Fibroblast of peridontal ligament (primary cell): ENCODE results near the gene SAP30.

Source experiments
- DNase-seq: peaks from one replicate; pipeline ENCODE4 v3.0.0-alpha.2; 2010; ENCODE audit errors: extremely low read depth

The SAP30 gene

DNA sequence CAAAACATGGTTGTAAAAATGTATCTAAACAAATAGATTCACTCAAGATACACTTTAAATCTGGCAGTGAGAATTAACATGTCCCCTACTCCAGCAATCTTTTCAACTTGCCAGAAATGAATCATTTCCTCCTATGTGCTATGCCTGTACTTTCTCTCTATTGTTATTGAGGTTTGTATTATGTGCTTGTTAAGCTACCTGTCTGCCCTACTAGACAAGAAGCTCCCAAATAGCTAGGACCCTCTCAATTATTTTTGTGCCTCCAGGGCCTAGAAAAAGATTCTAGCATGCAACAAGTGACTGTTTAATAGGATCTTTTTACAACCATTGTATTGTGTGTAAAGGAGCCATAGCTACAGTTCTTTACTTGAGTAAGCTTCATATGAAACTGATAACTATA lies 3.5 kb upstream of the SAP30 start:
- DNase-seq = no peak

DNA sequence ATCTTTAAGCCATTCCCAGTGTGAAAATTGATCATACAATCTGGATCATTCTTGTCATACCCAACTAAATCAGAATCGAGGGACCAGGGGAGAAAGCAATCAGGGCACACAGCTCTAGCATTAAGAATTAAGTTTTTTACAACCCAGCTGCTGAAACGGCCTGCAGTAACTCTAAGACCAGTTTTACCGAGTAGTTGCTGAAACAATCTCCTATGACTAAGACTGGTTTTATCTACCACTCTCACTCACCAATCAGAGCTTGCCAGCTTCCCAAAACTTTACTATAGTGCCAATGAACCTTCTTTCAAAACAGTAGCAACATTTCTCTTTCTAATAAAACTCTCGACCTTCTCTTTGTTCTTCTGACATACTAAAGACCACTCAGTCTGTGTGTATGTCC lies 2.8 kb upstream of the SAP30 start:
- DNase-seq = peak; percentile 49

DNA sequence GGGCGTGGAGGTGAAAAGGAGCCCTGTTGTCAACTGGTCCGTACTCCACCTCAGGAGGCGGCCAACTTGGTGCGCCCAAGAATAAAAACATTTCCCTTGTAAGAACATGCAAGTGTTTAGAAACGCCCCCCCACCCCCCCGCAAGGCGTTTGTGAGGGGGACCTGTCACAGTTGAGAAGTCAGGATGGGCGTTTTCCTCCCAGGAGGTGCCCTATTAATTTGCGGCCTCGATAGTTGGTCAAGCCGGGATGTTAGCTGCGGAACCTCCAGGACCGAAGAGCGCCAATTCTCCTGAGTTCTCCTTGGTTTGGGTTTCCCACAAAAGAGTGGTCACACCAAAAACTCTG lies 651 bp upstream of the SAP30 start:
- DNase-seq = no peak

DNA sequence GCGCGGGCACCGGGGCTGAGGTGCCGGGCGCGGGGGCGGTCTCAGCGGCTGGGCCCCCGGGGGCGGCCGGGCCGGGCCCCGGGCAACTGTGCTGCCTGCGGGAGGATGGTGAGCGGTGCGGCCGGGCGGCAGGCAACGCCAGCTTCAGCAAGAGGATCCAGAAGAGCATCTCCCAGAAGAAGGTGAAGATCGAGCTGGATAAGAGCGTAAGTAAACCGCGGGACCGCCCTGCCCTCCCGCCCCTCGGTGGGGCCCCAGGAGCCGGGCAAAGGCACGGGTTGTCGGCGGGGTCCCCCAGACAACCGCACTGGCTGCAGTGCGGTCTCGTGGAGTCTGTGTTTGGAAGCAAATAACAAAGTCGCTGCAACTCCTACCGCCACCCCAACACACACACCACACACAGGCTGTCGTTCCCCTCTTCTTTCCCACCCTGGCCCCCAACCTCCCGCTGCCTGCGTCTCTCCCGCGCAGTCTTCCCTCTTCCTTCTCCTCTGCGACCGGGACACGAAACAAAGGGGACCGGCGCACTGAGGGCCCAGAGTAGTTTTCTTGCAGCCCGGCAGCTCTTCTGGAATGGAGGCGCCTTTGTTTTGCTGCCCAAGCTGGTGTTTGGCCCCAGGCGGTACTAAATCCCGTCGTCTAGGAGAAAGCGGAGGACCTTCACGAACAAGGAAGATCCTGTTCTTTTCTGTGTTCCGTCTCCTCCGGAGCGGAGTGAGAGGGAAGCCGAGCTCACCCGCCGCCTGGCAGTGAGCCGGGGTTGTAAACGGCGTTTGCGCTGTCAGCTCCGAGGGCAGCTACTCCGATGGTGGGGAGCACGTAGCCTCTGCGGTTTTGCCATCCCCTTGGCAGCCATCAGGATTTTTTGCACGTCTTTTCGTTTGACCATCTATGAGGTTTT lies 788 bp downstream of the SAP30 start:
- DNase-seq = peak; percentile 79

DNA sequence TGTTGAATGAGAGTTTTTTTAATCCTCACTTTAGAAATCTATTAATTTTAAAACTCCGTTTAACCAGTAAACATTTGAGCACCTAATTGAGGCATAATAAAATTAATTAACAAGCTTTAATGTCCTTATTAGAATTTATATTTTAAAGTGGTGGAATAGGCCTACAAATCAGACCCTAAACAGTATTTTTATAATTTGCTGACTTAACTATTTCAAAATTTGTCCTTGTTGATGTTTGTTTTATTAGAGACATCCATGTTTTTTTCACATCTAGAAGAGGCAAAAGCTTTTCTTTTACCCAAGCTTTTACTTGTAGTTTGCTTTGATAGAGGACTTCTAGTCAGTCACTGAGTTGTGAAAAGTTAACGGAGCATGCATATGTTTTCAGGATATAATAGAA lies 3.8 kb downstream of the SAP30 start:
- no peak for DNase-seq

DNA sequence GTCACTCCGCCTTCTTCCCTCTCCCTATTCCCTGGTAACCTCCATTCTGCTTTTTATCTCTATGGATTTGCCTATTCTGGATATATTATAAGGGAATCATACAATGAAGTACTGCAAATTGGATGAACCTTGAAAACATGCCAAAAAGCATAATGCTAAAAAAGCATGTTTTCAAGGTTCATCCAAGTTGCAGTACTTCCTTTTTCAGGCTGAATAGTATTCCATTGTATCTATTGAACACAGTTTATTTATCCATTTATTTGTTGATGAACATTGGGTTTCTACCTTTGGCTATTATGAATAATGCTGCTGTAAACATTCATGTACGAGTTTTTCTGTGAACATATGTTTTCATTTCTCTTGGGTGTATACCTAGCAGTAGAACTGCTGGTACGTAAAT lies 9.2 kb downstream of the SAP30 start:
- DNase-seq = no peak

DNA sequence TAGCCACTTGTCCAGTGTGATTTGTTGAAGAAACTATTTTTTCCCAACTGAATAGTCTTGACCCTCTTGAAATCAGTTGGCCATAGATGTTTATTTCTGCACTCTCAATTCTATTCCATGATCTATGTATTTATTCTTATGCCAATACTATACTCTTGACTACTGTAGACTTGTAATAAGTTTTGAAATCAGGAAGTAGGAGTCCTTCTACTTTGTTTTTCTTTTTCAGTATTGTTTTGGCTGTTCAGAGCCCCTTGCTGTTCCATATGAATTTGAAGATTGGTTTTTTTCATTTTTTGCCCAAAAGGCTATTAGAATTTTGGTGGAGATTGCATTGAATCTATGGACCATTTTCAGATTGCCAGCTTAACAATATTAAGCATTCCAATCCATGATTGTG lies 10.2 kb downstream of the SAP30 start:
- DNase-seq = no peak

DNA sequence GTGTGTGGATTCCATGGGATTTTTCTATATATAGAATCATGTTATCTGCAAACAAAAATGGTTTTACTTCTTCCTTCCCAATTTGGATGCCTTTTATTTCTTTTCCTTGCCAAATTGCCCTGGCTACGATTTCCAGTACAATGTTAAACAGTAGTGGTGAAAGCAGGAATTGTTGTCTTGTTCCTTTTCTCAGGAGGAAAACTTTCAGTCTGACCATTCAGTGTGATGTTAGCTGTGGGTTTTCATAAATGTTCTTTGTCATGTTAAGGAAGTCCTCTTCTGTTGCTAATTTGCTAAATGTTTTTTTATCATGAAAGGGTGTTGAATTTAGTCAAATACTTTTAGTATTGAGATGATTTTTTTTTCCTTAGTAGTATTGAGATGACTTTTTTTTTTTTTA lies 10.9 kb downstream of the SAP30 start:
- DNase-seq = peak; percentile 51

DNA sequence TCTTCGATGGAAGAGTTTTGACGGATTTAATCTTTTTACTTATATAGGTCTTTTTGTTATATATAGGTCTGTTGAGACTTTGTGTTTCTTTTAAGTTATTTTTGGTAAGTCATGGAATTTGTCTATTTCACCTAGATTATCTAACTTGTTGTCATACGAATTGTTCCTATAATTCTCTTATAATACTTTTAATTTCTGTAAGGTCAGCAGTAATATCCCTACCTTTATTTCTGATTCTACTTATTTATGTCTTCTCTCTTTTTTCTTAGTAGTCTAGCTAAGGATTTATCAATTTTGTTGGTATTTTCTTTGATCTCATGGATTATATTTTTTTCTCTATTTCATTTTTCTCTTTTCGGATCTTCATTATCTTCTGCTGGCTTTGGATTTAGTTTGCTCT lies 11.6 kb downstream of the SAP30 start:
- no peak for DNase-seq

DNA sequence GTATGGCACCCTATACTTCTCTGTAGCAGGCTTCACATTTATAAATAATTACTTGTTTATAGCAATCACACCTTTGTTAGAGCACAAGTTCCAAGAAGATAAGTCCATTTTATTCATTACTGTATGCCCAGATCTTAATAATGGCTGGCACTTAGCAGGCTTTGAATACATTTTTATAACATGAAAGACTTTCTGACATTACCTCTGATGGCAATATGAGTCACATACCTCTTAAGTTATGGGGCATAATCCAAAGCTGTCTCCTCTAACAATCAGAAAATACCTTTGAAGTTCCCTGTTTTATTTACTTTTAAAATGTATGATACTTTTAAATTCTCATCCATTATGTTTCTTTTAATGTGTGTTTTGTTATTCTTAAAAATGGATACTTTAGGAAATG lies 16.0 kb downstream of the SAP30 start:
- DNase-seq = no peak

DNA sequence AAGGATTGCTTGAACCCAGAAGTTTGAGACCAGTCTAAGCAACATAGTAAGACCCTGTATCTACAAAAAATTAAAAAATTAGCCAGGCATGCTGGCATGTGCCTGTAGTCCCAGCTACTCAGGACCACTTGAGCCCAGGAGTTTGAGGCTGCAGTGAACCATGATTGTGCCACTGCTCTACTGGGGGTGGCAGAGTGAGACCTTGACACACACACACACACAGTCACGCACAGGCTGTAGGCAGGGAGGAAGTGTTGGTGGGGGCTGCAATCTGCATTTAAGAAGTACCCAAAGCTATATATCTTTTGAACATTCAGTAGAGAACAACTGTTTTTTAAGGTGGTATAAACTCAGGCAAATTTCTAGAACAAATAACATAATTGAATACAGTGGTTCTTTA lies 20.9 kb downstream of the SAP30 start:
- no peak for DNase-seq

DNA sequence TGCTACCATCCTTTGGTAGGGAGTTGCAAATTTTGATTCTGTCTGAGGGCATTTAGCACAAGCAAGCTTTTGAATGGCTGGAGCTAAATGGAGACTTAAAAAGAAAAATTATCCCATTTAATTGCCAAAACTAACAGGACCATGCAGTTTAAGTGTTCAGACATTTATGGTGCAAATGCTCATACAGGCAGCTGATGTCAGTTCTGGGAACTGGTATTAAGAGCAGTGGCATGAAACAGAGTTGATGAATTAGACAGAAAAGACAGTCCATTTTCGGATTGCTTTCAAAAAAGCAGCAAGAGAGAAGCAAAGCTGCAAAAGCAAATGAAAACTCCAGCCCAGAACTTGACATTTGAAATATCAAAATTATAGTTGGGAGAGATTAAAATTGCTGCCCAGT lies 26.9 kb downstream of the SAP30 start:
- no peak for DNase-seq

DNA sequence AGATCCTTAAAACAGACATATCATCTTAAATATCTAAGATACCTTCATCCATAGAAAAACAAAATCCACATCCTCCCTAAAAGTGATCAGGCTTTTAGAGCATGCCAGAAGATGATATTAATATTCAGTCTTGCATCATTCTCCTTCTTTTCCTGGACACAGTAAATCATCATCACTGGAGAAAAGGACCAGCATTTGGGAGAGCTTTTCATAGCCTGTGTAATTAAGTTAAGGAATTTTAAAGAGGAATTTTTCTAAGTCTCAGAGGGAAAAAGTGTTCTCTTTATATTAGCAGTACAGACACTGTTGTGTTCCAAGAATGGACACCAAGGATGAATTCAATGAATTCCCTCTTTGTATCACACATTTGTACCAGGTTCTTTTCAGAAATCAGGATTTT lies 27.5 kb downstream of the SAP30 start:
- DNase-seq = peak; percentile 33

DNA sequence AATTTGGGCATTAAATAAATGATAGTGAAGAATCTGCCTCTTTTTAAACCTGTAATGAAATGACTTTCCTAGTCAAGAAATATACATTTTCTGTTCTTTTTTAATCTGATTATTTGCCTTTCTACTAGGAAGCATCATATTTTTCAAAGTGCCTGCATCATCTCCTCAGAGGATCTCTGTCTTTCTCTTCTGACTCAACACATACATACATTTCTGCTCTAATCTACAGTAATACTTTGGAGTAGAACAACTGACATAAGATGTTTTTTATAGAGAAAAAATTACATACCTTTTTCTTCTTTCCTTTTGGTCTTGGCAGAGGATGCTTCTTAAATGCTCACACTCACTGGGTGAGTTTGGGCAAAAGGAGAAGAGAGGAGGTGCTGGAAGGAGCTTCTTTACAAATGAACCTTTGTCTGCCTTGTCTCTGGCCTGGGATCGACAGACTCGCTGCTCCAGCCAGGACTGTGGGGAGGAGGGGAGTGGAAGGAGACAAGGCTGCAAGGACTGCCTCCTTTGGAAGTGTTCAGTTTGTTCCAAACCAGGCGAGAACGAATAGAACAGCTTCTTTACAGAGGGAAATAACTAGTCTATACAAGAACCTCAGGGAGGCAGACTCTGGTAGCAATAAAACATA lies 28.1 kb downstream of the SAP30 start, which contains the start of gene SCRG1:
SCRG1 (minus strand) TSS at position 338 of the 637 bp plus-strand sequence. CDS start 7,702 bp downstream, outside the sequence.
- DNase-seq = no peak

DNA sequence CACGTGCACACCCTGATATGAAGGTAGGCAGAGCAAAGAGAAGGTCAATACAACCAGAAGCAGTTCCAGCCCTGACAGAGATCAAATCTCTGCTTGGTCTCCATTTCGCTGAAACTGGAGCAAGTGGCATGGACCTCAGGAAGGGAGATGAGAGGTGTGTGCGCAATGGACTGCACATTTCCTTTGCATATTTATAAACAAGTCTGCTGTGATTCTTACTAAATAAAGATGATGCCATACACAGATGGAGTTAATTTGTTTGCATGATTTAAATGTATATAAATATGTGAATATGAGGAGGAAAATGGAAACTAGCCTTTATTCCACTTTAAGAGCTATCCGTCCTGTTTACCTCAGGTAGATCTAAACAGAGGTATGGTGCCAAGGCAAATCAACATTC lies 30.3 kb downstream of the SAP30 start:
- no peak for DNase-seq

DNA sequence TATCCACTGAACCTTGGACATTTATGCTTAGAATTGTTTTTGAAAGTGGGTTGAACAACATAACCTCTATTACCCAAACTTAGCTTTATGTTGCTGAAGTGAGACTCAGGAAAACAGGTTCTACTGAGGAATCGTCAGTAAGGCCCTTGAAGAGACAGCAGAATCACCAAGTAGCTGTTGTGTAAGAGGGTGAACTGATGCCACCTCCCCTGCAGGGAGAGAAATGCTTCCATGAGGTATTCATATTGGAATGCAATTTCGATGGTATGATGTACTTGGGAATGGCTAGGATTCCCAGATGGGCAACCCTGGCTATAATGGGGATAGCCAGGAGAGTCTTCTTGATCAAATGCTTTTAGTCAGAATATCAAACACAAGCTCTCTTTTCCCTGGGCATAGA lies 32.3 kb downstream of the SAP30 start:
- peak; percentile 58 for DNase-seq

DNA sequence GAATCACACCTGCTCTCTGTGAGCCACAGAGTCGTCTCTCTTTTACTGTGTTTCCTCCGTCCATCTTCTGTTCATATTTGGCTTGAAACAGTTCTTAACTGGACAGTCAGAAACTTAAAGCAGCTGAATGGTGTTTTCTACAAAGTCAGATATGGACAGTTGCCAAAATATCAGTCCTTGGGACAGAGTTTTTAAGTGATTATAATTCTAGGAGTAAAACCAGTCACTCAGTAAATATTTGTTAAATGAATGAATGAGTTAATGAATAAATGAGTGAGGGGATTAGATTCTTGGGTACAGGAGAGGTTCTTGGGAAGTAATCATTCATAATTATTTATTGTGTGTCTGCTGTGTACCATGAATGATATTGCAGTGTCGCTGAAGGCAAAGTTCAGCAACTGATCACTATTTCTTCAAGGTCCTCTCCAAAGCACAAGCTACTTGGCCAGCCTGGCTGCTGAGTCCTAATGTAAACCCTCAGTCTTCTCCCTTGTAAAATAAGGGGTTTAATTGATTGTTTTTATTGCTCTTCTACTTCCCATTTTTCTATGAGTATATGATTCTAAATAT lies 33.6 kb downstream of the SAP30 start:
- no peak for DNase-seq

DNA sequence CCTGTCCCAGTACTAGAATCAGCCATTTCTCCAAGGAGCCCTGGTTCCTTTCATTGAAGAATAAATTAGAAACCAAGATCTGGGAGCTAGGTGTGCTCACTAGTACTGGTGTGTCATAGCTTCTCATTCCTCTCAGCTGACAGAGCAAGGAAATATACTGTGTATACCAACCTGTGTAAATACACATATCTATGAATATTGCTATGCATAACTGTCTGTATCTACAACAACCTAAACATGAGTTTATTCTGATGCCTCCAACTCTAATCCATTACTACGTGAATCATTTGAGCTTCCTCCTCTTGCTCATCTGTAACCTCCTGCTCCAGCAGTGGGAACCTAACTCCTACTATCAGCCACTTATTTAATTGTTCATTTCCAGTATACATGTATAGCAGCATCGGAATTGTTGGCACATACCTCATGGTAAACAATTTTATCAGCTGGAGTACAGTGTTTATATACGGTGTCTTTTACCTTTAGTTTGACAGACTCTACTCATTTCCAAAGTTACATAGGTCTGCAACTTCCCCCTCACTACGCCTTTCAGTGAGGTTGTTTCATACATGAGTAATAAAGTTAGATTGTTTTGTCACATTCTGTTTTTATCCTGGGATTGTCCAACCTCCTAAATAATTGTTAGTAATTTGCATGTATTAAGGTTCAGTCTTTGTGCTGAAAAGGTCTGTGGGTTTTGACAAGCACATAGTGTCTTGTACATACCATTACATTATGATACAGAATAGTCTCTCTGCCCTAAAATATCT lies 35.3 kb downstream of the SAP30 start:
- DNase-seq = no peak

DNA sequence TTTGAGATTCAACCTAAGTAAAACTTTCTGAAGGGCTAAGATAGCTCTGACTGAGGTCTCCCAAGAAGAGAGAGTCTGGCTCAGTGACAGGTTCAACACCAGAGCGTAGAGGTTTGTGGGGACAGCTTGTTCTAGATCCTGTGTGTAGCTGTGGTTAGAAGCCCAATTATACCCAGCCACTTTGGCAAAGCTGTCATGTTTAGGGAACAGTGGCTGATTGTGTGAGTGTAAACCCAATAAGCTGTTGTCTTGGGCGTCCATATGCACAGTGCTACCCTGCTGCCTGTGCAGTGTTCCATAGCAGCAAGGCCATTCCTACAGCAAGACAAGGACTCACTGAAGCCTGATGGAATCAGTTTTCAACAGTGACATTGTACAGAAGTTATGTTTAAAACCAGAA lies 39.3 kb downstream of the SAP30 start:
- DNase-seq = no peak

DNA sequence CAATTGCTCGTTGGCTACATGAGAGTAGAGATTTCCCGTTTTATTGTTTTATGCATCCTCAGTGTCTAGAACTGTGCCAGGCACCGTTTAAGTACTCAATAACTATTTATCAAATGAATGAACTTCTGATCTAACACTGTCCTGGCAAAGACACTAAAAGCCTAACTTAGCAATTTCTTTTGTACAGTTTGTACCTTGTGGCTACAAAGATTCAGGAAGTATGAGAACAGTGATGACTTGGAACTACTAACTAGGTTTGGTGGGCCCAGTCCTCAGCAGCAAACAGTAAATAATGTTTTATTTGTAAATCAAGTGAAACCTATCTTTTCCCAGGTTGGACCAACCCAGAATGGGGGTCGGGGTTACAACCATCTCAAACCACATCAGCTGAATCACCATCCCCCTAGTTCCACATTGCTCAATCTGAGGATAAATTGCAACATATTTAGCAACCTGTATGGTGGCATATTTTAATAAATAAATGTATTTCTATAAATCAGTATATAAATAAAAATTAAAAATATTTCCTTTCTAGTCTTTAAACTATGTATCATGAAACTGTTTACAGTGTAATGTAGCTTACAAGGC lies 40.4 kb downstream of the SAP30 start:
- no peak for DNase-seq

DNA sequence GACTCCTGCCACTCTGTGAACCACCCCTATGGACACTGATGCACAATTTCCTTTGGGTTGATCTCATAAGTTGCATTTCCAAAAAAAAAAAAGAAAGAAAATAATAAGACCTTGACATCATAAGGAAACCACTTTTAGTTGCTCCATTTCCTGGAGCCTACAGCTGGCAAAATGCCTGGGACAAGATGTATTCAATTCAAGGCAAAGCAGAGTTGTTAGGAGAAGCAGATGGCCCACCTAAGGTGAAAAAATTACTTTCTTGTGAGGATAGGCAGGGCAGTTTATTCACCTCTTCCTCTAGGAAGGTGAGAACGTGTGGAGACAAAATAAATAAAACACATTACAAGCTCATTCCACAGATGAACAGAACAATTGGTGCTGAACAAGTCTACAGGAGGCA lies 42.3 kb downstream of the SAP30 start:
- DNase-seq = peak; percentile 42

DNA sequence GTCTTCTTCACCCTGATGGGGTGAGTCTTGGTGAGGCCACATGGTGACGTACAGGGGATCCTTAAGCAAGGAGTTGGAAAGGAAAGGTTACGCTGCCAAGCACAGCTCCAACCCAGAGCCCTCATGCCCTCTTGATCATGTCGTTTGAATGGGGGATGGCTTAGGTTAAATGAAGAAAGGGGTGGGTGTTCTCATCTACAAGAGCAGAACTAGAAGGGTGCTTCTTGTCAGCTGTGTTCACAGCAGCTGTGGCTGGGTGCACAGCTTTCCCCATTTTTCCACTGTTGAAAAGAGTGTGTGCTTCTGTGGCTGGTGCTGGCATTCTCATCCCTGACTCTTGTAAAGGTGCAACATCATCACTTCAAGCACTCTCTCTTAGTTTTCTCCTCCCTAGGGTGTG lies 43.7 kb downstream of the SAP30 start:
- DNase-seq = no peak
